AG04449 (cell line): ENCODE results near the gene ZNF726.
"Not testable (repeated sequence)": the region's sequence is repeated elsewhere in the genome, so short reads cannot be mapped to it uniquely, and the experiment has no call there.

Experiments used
- CTCF ChIA-PET: fragments of 350-600 bp; formaldehyde crosslinking; extraction: SDS; loops from one replicate; lab custom pipeline; 2021; ENCODE audit warnings: antibody characterized with exemption; lab: Yijun Ruan, JAX
- POLR2A ChIA-PET: fragments of 400-600, 350-600 bp; formaldehyde crosslinking; extraction: SDS; loops from one replicate; lab custom pipeline; 2020; ENCODE audit warnings: antibody characterized with exemption, inconsistent platforms; lab: Yijun Ruan, JAX
- DNase-seq: peaks from one replicate; pipeline ENCODE4 v3.0.0-alpha.2; 2010; ENCODE audit warnings: low read depth, low spot score
- H3K4me3 ChIP-seq: 2 replicates; pipeline ENCODE4 v1.5.1; 2011; ENCODE audit warnings: low read depth, mild to moderate bottlenecking, control low read depth, low read length
- CTCF ChIP-seq: IDR thresholded peaks from one replicate; pipeline ENCODE4 v1.5.1; 2011; ENCODE audit warnings: mild to moderate bottlenecking, moderate library complexity, low read length, control low read depth, inconsistent platforms; ENCODE audit not compliant: insufficient read depth; ENCODE audit errors: missing control alignments

The ZNF726 gene

GRCh38 chr19:23882493-23882892 is 32.2 kb upstream of the ZNF726 start:
- TF ChIP-seq CTCF = no peak
- CTCF ChIA-PET = no interaction called here
- DNase-seq = no peak
- POLR2A ChIA-PET = no interaction called here
- no peak overlapping the region for H3K4me3 ChIP-seq

GRCh38 chr19:23884363-23884762 is 30.3 kb upstream of the ZNF726 start:
- no peak for DNase-seq
- no peak for TF ChIP-seq CTCF
- CTCF ChIA-PET = no interaction called here
- no peak overlapping the region for H3K4me3 ChIP-seq
- POLR2A ChIA-PET = no interaction called here

- POLR2A ChIA-PET = no interaction called here
- H3K4me3 ChIP-seq = no peak overlapping the region
- TF ChIP-seq CTCF = no peak
- CTCF ChIA-PET = no interaction called here
- no peak for DNase-seq
Observed at GRCh38 chr19:23887642-23888041, 27.0 kb upstream of the ZNF726 start.

- H3K4me3 ChIP-seq, DNase-seq, CTCF ChIA-PET, POLR2A ChIA-PET: not testable (repeated sequence)
Observed at GRCh38 chr19:23896096-23896495, 18.6 kb upstream of the ZNF726 start.

- DNase-seq = no peak
- TF ChIP-seq CTCF = no peak
- POLR2A ChIA-PET = no interaction called here
- no peak overlapping the region for H3K4me3 ChIP-seq
- CTCF ChIA-PET = no interaction called here
Observed at GRCh38 chr19:23896912-23897311, 17.8 kb upstream of the ZNF726 start.

GRCh38 chr19:23901360-23901759 is 13.3 kb upstream of the ZNF726 start:
- ChIA-PET POLR2A (no interaction called here), CTCF (no interaction called here)
- no peak overlapping the region for H3K4me3 ChIP-seq
- TF ChIP-seq CTCF = no peak
- DNase-seq = no peak

GRCh38 chr19:23904406-23904805 is 10.3 kb upstream of the ZNF726 start:
- ChIA-PET CTCF (no interaction called here), POLR2A (no interaction called here)
- no peak overlapping the region for H3K4me3 ChIP-seq
- no peak for DNase-seq
- no peak for TF ChIP-seq CTCF
